A549 (cell line): ENCODE measurements around the gene SWAP70. TPM values are rescaled to one million over a fixed set of nuclear protein-coding genes. Genes with fewer than 3 reads are reported as not detected.

Source experiments
- ATAC-seq, 2 experiments: fragments of 200-7000 bp in 1 of 2; fragments of >200 bp in 1 of 2; cut with Nextera tagmentation in 1 of 2; cut with Tn5 transposase in 1 of 2; 3 replicates each; pipeline versions ENCODE4 v1.8.0 to v1.9.1; 2018 to 2020; ENCODE audit warnings: mild to moderate bottlenecking in 1 of 2, moderate library complexity in 1 of 2
- CTCF ChIA-PET: fragments of 300-600 bp; sonication (Branson Sonifier 250); formaldehyde crosslinking; extraction: SDS; loops from one replicate; lab custom pipeline; 2021; ENCODE audit warnings: antibody characterized with exemption, inconsistent platforms; lab: Yijun Ruan, JAX
- POLR2A ChIA-PET: fragments of 350-600 bp; formaldehyde crosslinking; extraction: SDS; loops from one replicate; lab custom pipeline; 2021; ENCODE audit warnings: antibody characterized with exemption, inconsistent platforms; lab: Yijun Ruan, JAX
- DNase-seq, 2 experiments: peaks; one replicate each; pipeline versions ENCODE4 v3.0.0 to v3.0.0-alpha.2; 2011 to 2016; ENCODE audit warnings: low read depth in 1 of 2, low spot score in 1 of 2
- FAIRE-seq: peaks from 2 replicates; lab custom pipeline; 2011; peaks lifted over from hg19 to GRCh38; lab: Jason Lieb, UNC
- H3K27ac ChIP-seq, 2 experiments: fragments of >200 bp; sonication (Bioruptor Twin); formaldehyde crosslinking; 3 replicates each; pipeline ENCODE4 v1.5.1; 2016 to 2017
- H3K4me1 ChIP-seq: fragments of >200 bp; sonication (Bioruptor Twin); formaldehyde crosslinking; 3 replicates; pipeline ENCODE4 v1.6.1; 2016
- H3K4me2 ChIP-seq: fragments of >200 bp; sonication (Bioruptor Twin); formaldehyde crosslinking; 3 replicates; pipeline ENCODE4 v1.6.1; 2016
- H3K4me3 ChIP-seq: fragments of >200 bp; sonication (Bioruptor Twin); formaldehyde crosslinking; 3 replicates; pipeline ENCODE4 v1.5.1; 2016
- H3K9me3 ChIP-seq: fragments of >200 bp; sonication (Bioruptor Twin); formaldehyde crosslinking; 3 replicates; pipeline ENCODE4 v1.6.1; 2016
- BHLHE40 ChIP-seq: IDR thresholded peaks from 2 replicates; pipeline ENCODE4 v1.6.1; 2012; ENCODE audit warnings: low read depth, low read length, inconsistent platforms
- CBX8 ChIP-seq: fragments of 200-600 bp; sonication (generic); IDR thresholded peaks from 2 replicates; pipeline ENCODE4 v1.6.1; 2016
- CEBPB ChIP-seq, 2 experiments: fragments of >200 bp in 1 of 2; sonication (Bioruptor Twin) in 1 of 2; formaldehyde crosslinking in 1 of 2; IDR thresholded peaks; 2 replicates each; pipeline ENCODE4 v1.6.1; 2012 to 2016
- CHD4 ChIP-seq: fragments of 200-600 bp; sonication (generic); IDR thresholded peaks from 2 replicates; pipeline ENCODE4 v1.6.1; 2016; ENCODE audit warnings: antibody characterized with exemption, mild to moderate bottlenecking, borderline replicate concordance
- ESRRA ChIP-seq: fragments of 150-350 bp; IDR thresholded peaks from 2 replicates; pipeline ENCODE4 v1.6.1; 2014; ENCODE audit warnings: mild to moderate bottlenecking, low read length, borderline replicate concordance
- FOSL2 ChIP-seq, 2 experiments: fragments of 450-650 bp in 1 of 2; fragments of >200 bp in 1 of 2; sonication (Bioruptor Twin) in 1 of 2; formaldehyde crosslinking; IDR thresholded peaks; 2 replicates each; pipeline versions ENCODE4 v1.5.0 to v1.6.1; 2016 to 2020; ENCODE audit warnings: mild to moderate bottlenecking in 1 of 2, moderate library complexity in 1 of 2
- HOXB5 ChIP-seq: fragments of 250-450 bp; sonication (Bioruptor Pico); IDR thresholded peaks from 2 replicates; pipeline ENCODE4 v1.5.0; 2020; ENCODE audit warnings: mild to moderate bottlenecking, moderate library complexity
- JUNB ChIP-seq: fragments of >200 bp; sonication (Bioruptor Twin); formaldehyde crosslinking; IDR thresholded peaks from 2 replicates; pipeline ENCODE4 v1.6.1; 2016
- MAZ ChIP-seq: fragments of 150-350 bp; IDR thresholded peaks from 2 replicates; pipeline ENCODE4 v1.6.1; 2014; ENCODE audit warnings: antibody characterized with exemption, low read depth, low read length, borderline replicate concordance
- NR3C1 ChIP-seq: fragments of >200 bp; sonication (Bioruptor Twin); formaldehyde crosslinking; IDR thresholded peaks from 3 replicates; pipeline ENCODE4 v1.6.1; 2017
- PHF8 ChIP-seq: fragments of 200-600 bp; sonication (generic); IDR thresholded peaks from 2 replicates; pipeline ENCODE4 v1.6.1; 2016; ENCODE audit warnings: low read depth, mild to moderate bottlenecking, antibody characterized with exemption, moderate library complexity, borderline replicate concordance
- POLR2AphosphoS2 ChIP-seq: conservative IDR thresholded peaks from 2 replicates; pipeline ENCODE4 v1.6.1; 2012; ENCODE audit warnings: low read length, improper control_type of control experiment, inconsistent platforms
- RAD21 ChIP-seq, 2 experiments: fragments of >200 bp in 1 of 2; sonication (Bioruptor Twin) in 1 of 2; formaldehyde crosslinking in 1 of 2; IDR thresholded peaks in 1 of 2; conservative IDR thresholded peaks in 1 of 2; 2 replicates in 1 of 2; 3 replicates in 1 of 2; pipeline ENCODE4 v1.6.1; 2012 to 2018; ENCODE audit warnings: inconsistent platforms in 1 of 2
- SREBF2 ChIP-seq: fragments of 450-650 bp; IDR thresholded peaks from 2 replicates; pipeline ENCODE4 v1.6.1; 2014; ENCODE audit warnings: mild to moderate bottlenecking, moderate library complexity
- TFCP2L1 ChIP-seq: fragments of 250-450 bp; sonication (Bioruptor Pico); IDR thresholded peaks from 2 replicates; pipeline ENCODE4 v1.5.0; 2021; ENCODE audit warnings: mild to moderate bottlenecking
- ZFP36 ChIP-seq: fragments of 450-650 bp; IDR thresholded peaks from 2 replicates; pipeline ENCODE4 v1.6.1; 2014; ENCODE audit warnings: borderline replicate concordance; ENCODE audit not compliant: partially characterized antibody
- ZSCAN20 ChIP-seq: fragments of 250-450 bp; sonication (Bioruptor Pico); IDR thresholded peaks from 2 replicates; pipeline ENCODE4 v1.8.0; 2022; ENCODE audit warnings: mild to moderate bottlenecking, moderate library complexity
- WGBS: methylation state at CpG from one replicate; pipeline ENCODE4 v1.1.6; 2017; ENCODE audit errors: missing lambda C conversion rate; 5-methylcytosine and 5-hydroxymethylcytosine counted together
- polyA plus RNA-seq, 4 experiments: library from polyadenylated mRNA; depleted of rRNA in 3 of 4; stranded (reverse); fragments of >200 nt; fragmentation: RNase III in 1 of 4; extraction: RNeasy Plus Mini Kit Qiagen cat#74134 plus additional on column Dnase treatment in 1 of 4; gene quantifications; 2 replicates in 3 of 4; 3 replicates in 1 of 4; pipeline ENCODE4 v1.2.3, GENCODE V29; 2011 to 2017
- TF ChIP-seq, protein P1 (sequence below): IDR thresholded peaks from 2 replicates; pipeline ENCODE4 v1.6.1; 2012
- TF ChIP-seq, protein P2 (sequence below): IDR thresholded peaks from 2 replicates; pipeline ENCODE4 v1.6.1; 2012; ENCODE audit warnings: low read depth, borderline replicate concordance
- TF ChIP-seq, protein P3 (sequence below): fragments of 150-350 bp; IDR thresholded peaks from 2 replicates; pipeline ENCODE4 v1.6.1; 2014; ENCODE audit warnings: low read depth, mild to moderate bottlenecking, low read length
- TF ChIP-seq, protein P4 (sequence below): fragments of >200 bp; sonication (Bioruptor Twin); formaldehyde crosslinking; IDR thresholded peaks from 3 replicates; pipeline ENCODE4 v1.6.1; 2016

SWAP70 gene
- polyA plus RNA-seq, 2 of the 4 experiments (the other 2 are of a cell fraction) = 24.5 to 25.5 TPM

DNA sequence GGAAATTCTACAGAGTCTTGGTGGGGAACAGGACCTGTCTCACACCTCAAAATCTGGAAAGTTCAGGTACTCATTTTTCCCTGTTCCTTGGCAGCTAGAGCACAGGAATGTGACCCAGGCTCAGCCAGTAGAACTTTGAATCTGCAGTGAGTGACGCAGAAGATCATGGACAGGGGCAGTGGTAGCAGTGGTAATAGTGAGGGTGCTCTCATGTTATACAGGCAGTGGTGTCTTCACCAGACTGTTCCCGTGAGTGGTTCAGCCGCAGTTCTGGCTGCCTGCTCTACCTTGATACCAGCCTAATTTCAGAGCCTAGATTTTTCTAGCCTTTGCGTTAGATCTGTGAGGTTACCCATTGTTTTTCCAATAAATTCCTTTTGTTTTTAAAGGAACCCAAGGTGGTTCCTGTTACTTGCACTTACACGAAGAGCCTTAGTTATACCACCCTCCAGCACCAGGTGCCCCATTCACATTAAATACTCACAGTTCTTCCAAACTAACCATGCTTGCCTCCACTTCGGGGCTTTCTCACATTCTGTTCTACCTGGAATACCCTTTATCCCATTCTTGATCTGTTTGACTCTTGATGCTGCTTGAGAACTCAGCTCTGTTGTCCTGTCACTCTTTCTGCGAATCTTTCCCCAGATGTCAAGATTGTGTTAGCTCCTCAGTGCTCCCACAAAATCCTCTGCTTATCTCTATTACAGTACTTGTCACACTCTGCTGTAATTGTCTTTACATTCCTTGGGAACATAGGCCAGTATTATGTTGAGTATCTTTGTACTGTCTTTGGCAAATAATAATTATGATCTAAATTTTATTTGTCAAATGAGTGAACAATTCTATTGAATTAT lies 47.8 kb downstream of the SWAP70 start:
- no peak; a peak in 2 of 6 replicates for ATAC-seq
- peaks cover 5% of the 10 kb centered on the region for H3K4me1 ChIP-seq
- FAIRE-seq = no peak
- ChIA-PET CTCF (no interaction called here), POLR2A (no interaction called here)
- TF ChIP-seq MAZ = no peak
- no peak for TF ChIP-seq CBX8
- no peak for TF ChIP-seq HOXB5 (CRISPR knock-in tag)
- no peak for TF ChIP-seq CHD4
- no peak for TF ChIP-seq POLR2AphosphoS2
- no peak for TF ChIP-seq NR3C1
- no peak for TF ChIP-seq SREBF2
- TF ChIP-seq ZFP36 = no peak
- no peak for TF ChIP-seq FOSL2 (IDR thresholded peaks at IDR 0.05)
- no peak for TF ChIP-seq FOSL2 (CRISPR knock-in tag; IDR thresholded peaks at IDR 0.05)
- no peak for TF ChIP-seq JUNB
- H3K4me2 ChIP-seq = no peak overlapping the region
- H3K27ac ChIP-seq = no peak overlapping the region
- no peak for DNase-seq
- H3K4me3 ChIP-seq = no peak overlapping the region
- 93% methylated on average over 7 of the region's 7 CpGs for WGBS
- 0 out of 3 replicates have a peak, but pooled peaks cover 6% of the 10 kb centered on the region for H3K9me3 ChIP-seq

DNA sequence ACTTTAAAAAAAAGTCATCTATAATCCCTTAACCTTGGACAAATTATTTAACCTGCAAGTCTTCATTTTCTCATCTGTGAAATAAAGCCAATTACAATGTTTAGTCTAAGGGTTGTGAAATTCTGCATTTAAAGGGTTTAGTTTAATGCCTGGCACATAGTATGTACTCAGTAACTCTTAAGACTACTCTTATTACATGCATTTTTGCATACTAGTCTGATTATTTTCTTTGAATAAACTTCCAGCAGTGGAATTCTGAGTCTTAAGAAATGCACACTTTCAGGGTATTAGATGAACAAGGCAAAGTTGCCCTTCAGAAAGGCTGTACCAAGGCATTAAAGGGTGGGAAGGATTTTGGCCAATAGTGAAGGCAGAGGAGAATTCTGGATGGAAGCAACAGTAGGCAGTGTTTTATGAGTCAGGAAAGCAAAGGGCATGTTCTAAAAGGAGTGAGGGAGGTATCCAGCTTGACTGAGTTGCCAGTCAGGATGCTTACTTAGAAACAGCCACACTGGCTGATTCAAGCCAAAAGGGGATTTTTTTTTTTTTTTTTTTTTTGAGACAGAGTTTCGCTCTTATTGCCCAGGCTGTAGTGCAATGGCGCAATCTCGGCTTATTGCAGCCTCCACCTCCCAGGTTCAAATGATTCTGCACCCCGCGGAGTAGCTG lies 50.5 kb downstream of the SWAP70 start:
- TF ChIP-seq, protein P1, sequence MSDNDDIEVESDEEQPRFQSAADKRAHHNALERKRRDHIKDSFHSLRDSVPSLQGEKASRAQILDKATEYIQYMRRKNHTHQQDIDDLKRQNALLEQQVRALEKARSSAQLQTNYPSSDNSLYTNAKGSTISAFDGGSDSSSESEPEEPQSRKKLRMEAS = no peak
- TF ChIP-seq ZFP36 (no peak), BHLHE40 (no peak), TFCP2L1 (CRISPR knock-in tag) (no peak), JUNB (no peak), ESRRA (no peak), ZSCAN20 (CRISPR knock-in tag) (no peak), PHF8 (no peak), CEBPB (IDR thresholded peaks at IDR 0.05) (no peak), RAD21 (conservative IDR thresholded peaks at IDR 0.05 in 1 of 2, IDR thresholded peaks at IDR 0.05 in 1 of 2) (no peak)
- TF ChIP-seq, protein P2, sequence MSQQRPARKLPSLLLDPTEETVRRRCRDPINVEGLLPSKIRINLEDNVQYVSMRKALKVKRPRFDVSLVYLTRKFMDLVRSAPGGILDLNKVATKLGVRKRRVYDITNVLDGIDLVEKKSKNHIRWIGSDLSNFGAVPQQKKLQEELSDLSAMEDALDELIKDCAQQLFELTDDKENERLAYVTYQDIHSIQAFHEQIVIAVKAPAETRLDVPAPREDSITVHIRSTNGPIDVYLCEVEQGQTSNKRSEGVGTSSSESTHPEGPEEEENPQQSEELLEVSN = no peak
- TF ChIP-seq, protein P3, sequence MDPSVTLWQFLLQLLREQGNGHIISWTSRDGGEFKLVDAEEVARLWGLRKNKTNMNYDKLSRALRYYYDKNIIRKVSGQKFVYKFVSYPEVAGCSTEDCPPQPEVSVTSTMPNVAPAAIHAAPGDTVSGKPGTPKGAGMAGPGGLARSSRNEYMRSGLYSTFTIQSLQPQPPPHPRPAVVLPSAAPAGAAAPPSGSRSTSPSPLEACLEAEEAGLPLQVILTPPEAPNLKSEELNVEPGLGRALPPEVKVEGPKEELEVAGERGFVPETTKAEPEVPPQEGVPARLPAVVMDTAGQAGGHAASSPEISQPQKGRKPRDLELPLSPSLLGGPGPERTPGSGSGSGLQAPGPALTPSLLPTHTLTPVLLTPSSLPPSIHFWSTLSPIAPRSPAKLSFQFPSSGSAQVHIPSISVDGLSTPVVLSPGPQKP = no peak
- TF ChIP-seq, protein P4, sequence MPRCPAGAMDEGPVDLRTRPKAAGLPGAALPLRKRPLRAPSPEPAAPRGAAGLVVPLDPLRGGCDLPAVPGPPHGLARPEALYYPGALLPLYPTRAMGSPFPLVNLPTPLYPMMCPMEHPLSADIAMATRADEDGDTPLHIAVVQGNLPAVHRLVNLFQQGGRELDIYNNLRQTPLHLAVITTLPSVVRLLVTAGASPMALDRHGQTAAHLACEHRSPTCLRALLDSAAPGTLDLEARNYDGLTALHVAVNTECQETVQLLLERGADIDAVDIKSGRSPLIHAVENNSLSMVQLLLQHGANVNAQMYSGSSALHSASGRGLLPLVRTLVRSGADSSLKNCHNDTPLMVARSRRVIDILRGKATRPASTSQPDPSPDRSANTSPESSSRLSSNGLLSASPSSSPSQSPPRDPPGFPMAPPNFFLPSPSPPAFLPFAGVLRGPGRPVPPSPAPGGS = no peak
- Histone ChIP-seq H3K9me3 (0 out of 3 replicates have a peak, but pooled peaks cover 6% of the 10 kb centered on the region), H3K4me3 (no peak overlapping the region), H3K4me2 (no peak overlapping the region), H3K4me1 (peaks cover 23% of the 10 kb centered on the region), H3K27ac (no peak overlapping the region)
- DNase-seq (no peak), FAIRE-seq (no peak), ATAC-seq (no peak)
- ChIA-PET POLR2A (no interaction called here), CTCF (no interaction called here)
- 98% methylated on average over 5 of the region's 5 CpGs for whole genome bisulfite sequencing
